ENCODE results near the gene SMAD6.

DNA sequence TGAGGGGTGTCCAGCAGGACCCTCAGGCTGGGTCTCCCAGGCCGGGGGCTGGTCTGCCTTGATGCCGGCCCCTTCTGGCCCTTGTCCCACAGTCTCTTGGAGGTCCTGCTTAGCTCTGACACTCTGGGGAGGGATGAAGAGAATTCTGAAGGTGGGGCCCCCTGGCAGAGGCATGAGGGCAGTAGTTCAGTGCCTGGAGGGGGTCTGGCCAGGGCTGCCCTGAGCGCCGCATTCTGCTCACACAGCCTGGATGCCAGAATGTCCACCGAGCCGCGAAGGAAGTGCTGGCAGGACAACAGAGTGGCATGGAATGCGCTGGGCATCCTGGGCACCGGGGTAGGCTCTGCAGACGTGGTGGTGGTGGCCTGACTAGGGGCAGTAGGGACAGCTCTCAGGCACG lies 55.5 kb downstream of the SMAD6 start:
- TF ChIP-seq SMC3 (IDR thresholded peaks at IDR 0.05; ENCODE audit: low read depth, low read length) (no peak), POLR2A (IDR thresholded peaks at IDR 0.05; ENCODE audit: low read depth, low read length) (no peak)
- TF ChIP-seq, protein P1, sequence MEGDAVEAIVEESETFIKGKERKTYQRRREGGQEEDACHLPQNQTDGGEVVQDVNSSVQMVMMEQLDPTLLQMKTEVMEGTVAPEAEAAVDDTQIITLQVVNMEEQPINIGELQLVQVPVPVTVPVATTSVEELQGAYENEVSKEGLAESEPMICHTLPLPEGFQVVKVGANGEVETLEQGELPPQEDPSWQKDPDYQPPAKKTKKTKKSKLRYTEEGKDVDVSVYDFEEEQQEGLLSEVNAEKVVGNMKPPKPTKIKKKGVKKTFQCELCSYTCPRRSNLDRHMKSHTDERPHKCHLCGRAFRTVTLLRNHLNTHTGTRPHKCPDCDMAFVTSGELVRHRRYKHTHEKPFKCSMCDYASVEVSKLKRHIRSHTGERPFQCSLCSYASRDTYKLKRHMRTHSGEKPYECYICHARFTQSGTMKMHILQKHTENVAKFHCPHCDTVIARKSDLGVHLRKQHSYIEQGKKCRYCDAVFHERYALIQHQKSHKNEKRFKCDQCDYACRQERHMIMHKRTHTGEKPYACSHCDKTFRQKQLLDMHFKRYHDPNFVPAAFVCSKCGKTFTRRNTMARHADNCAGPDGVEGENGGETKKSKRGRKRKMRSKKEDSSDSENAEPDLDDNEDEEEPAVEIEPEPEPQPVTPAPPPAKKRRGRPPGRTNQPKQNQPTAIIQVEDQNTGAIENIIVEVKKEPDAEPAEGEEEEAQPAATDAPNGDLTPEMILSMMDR (conservative IDR thresholded peaks at IDR 0.05; ENCODE audit: low read depth, low read length): no peak

Measured in IMR-90 (cell line).